Stimulated activated CD4-positive, alpha-beta T cell treated with anti-CD3 and anti-CD28 coated beads, Interleukin-15, amount 100 ng/mL, for 24 hours (primary cell): Measurements from ENCODE around the gene CZIB.

Source experiments
- DNase-seq: peaks from one replicate; pipeline ENCODE4 v3.0.0-alpha.2; 2020

The CZIB gene

GRCh38 chr1:53220171-53220961 lies at the start of gene CZIB:
TSS of gene CZIB (minus strand) at chr1:53220634. CDS start at chr1:53220575, 59 bp downstream.
- DNase-seq, result peak; percentile 98

DNA sequence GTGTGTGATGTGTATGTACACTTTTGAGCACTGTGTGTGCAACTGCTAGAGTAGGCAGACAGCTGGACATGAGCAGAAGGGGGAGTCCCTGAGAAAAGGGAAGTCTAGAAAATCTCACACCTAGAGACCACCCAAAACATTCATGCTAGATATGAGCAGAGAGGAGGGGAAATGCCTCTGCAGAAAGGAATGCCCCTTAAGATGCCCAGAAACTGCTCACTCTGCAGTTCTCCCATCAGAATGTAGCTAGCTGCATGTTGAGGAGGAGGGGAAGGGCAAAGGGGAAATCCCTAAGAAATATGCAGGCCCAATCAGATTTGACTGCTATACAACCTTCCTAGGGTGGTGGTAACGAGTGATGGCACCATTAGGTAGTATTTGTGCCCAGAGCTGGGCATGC lies 49.7 kb upstream of the CZIB start:
- no peak for DNase-seq

- DNase-seq, result no peak
These were observed 47.3 kb upstream of the CZIB start for GRCh38 chr1:53267761-53268160.

GRCh38 chr1:53266038-53266437 lies 45.6 kb upstream of the CZIB start:
- no peak for DNase-seq

- DNase-seq, result no peak
These were observed 45.1 kb upstream of the CZIB start for GRCh38 chr1:53265581-53265980.

DNA sequence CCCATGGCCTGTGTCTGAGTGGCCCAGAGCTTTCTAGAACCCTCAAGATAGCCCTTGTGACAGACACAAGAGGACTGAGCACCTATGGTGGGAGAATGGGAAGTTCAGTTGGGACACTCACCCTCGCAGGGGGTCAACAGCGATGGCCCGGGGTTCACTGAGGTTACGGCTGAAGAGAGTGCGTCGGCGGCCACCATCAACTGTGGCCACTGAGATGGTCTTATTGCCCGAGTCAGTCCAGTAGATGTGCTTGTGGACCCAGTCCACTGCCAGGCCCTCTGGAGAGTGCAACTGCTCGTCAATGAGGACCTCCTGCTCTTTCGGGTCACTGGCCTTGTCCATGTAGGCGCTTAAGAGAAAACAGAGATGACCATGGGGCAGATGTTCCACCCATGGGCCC lies 43.6 kb upstream of the CZIB start:
- DNase-seq, result no peak

GRCh38 chr1:53262000-53262399 lies 41.6 kb upstream of the CZIB start:
- no peak for DNase-seq

GRCh38 chr1:53260631-53261247 lies 40.3 kb upstream of the CZIB start:
- DNase-seq, result no peak

- DNase-seq, result no peak
These were observed 39.5 kb upstream of the CZIB start for GRCh38 chr1:53259932-53260331.

DNA sequence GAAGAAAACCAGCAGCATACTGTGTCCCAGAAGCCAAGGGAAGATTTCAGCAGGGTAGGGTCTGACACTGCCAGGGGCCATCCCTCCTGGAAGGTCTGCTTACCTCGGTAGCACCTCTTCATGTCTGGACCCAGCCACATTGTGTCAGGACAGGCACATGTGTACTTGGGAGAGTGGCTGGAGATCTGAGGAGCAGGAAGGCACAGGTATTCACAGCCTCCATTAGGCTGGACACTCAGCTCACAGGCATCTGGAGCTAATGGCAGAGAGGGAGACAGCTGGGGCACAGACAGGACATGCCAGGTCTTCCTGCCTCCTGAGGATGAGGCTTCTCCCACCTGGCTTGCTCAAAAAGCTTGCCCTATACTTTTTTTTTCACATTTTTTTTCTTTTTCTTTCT lies 37.8 kb upstream of the CZIB start:
- no peak for DNase-seq

- DNase-seq, result no peak
These were observed 37.1 kb upstream of the CZIB start for GRCh38 chr1:53257454-53258081.

GRCh38 chr1:53256511-53257453 lies 36.3 kb upstream of the CZIB start:
- DNase-seq, result no peak

GRCh38 chr1:53255031-53255430 lies 34.6 kb upstream of the CZIB start:
- no peak for DNase-seq

GRCh38 chr1:53254011-53254640 lies 33.7 kb upstream of the CZIB start:
- no peak for DNase-seq

- no peak for DNase-seq
These were observed 29.9 kb upstream of the CZIB start for GRCh38 chr1:53250325-53250724.

DNA sequence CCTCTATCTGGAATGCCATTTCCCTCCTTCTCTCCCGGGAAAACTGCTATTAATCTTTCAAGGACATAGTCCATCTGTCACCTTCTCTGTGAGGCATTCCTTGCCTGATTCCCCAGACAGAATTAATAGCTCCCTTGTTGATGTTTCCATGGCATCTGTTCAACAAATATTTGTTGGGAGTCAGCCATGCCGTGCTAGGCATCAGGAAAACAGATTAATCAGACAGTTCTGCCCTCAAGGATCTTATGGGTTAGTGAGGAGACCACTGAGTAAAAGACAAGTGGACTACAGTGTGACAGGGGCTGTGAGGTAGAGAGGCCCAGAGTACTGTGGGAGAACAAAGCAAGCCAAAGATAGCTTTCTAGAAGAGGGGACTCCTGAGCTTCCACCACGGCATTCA lies 29.3 kb upstream of the CZIB start:
- DNase-seq, result no peak

GRCh38 chr1:53246261-53247134 lies 26.1 kb upstream of the CZIB start:
- no peak for DNase-seq

GRCh38 chr1:53244141-53244540 lies 23.7 kb upstream of the CZIB start:
- no peak for DNase-seq

- DNase-seq, result no peak
These were observed 21.9 kb upstream of the CZIB start for GRCh38 chr1:53242381-53242780.

- DNase-seq, result no peak
These were observed 21.4 kb upstream of the CZIB start for GRCh38 chr1:53241828-53242227.
